IMR-90 (cell line): ENCODE results near the gene POR. TPM values are rescaled to one million over a fixed set of nuclear protein-coding genes. Genes with fewer than 3 reads are reported as not detected.

Experiments
- ATAC-seq: fragments of 200-7000 bp; cut with Tn5 transposase; 2 replicates; pipeline ENCODE4 v1.9.1; 2020; ENCODE audit warnings: low read depth, mild to moderate bottlenecking, moderate library complexity
- BruUV-seq: library from RNA; stranded (reverse); fragments of 400-500 nt; replicated peaks from 2 replicates; lab custom pipeline; 2021; lab: Mats Ljungman, UMichigan
- CTCF ChIA-PET: fragments of 300-600 bp; formaldehyde crosslinking; extraction: SDS; loops from one replicate; lab custom pipeline; 2021; ENCODE audit warnings: antibody characterized with exemption; lab: Yijun Ruan, JAX
- POLR2A ChIA-PET: fragments of 300-600 bp; sonication (Branson Sonifier 250); formaldehyde crosslinking; loops from one replicate; lab custom pipeline; 2022; ENCODE audit warnings: antibody characterized with exemption; ENCODE audit not compliant: unreplicated experiment; lab: Charles Lee
- DNase-seq: peaks from one replicate; pipeline ENCODE4 v3.0.0; 2013
- H2AFZ ChIP-seq: replicated peaks from 2 replicates; pipeline ENCODE3; 2013; ENCODE audit warnings: low read length, mild to moderate bottlenecking; ENCODE audit not compliant: poor library complexity
- H2AK5ac ChIP-seq: 2 replicates; pipeline ENCODE4 v1.6.1; 2013; ENCODE audit warnings: low read depth, low read length, inconsistent platforms
- H2AK9ac ChIP-seq: replicated peaks from 2 replicates; pipeline ENCODE3; 2013; ENCODE audit warnings: mild to moderate bottlenecking, low read depth, low read length, moderate library complexity; ENCODE audit not compliant: poor library complexity
- H2BK120ac ChIP-seq: 2 replicates; pipeline ENCODE4 v1.6.1; 2013; ENCODE audit warnings: low read depth, low read length, inconsistent platforms
- H2BK15ac ChIP-seq: 3 replicates; pipeline ENCODE4 v1.6.1; 2013; ENCODE audit warnings: low read depth, low read length, inconsistent platforms
- H2BK20ac ChIP-seq: 2 replicates; pipeline ENCODE4 v1.6.1; 2013; ENCODE audit warnings: low read depth, mild to moderate bottlenecking, inconsistent platforms, low read length, moderate library complexity
- H2BK5ac ChIP-seq: 2 replicates; pipeline ENCODE4 v1.6.1; 2013; ENCODE audit warnings: mild to moderate bottlenecking, low read depth, low read length, inconsistent platforms; ENCODE audit not compliant: poor library complexity, severe bottlenecking
- H3K14ac ChIP-seq: replicated peaks from 2 replicates; pipeline ENCODE4 v1.6.1; 2013; ENCODE audit warnings: low read depth, low read length, inconsistent platforms
- H3K18ac ChIP-seq: 2 replicates; pipeline ENCODE4 v1.6.1; 2013; ENCODE audit warnings: low read depth, low read length, control low read depth
- H3K23ac ChIP-seq: 2 replicates; pipeline ENCODE4 v1.6.1; 2013; ENCODE audit warnings: low read depth, low read length, inconsistent platforms
- H3K27ac ChIP-seq: 2 replicates; pipeline ENCODE4 v1.5.1; 2013; ENCODE audit warnings: mild to moderate bottlenecking, control low read depth, low read length; ENCODE audit not compliant: insufficient read depth
- H3K27me3 ChIP-seq: 2 replicates; pipeline ENCODE4 v1.6.1; 2013; ENCODE audit warnings: low read length; ENCODE audit not compliant: control insufficient read depth, insufficient read depth
- H3K36me3 ChIP-seq: 2 replicates; pipeline ENCODE4 v1.6.1; 2013; ENCODE audit warnings: low read length, mixed read lengths; ENCODE audit not compliant: control insufficient read depth, insufficient read depth
- H3K4ac ChIP-seq: 2 replicates; pipeline ENCODE4 v1.6.1; 2013; ENCODE audit warnings: low read depth, low read length, inconsistent platforms
- H3K4me1 ChIP-seq: 2 replicates; pipeline ENCODE4 v1.6.1; 2013; ENCODE audit warnings: low read length, mixed read lengths; ENCODE audit not compliant: control insufficient read depth, insufficient read depth
- H3K4me2 ChIP-seq: 2 replicates; pipeline ENCODE4 v1.6.1; 2013; ENCODE audit warnings: low read depth, mild to moderate bottlenecking, control low read depth, low read length, moderate library complexity
- H3K4me3 ChIP-seq: 2 replicates; pipeline ENCODE4 v1.5.1; 2013; ENCODE audit warnings: low read depth, mild to moderate bottlenecking, control low read depth, low read length, moderate library complexity; ENCODE audit not compliant: insufficient read depth
- H3K56ac ChIP-seq: 2 replicates; pipeline ENCODE4 v1.6.1; 2013; ENCODE audit warnings: low read length, inconsistent platforms; ENCODE audit not compliant: insufficient read depth; ENCODE audit errors: extremely low read depth
- H3K79me1 ChIP-seq, 2 experiments: 2 replicates each; pipeline ENCODE4 v1.6.1; 2013; ENCODE audit warnings: low read length in 2 of 2, inconsistent platforms in 1 of 2, low read depth in 1 of 2
- H3K9ac ChIP-seq: 2 replicates; pipeline ENCODE4 v1.6.1; 2013; ENCODE audit warnings: low read depth, low read length, control low read depth
- H3K9me1 ChIP-seq: 2 replicates; pipeline ENCODE4 v1.6.1; 2013; ENCODE audit warnings: low read length, inconsistent platforms; ENCODE audit not compliant: insufficient read depth
- H3K9me3 ChIP-seq: 2 replicates; pipeline ENCODE4 v1.6.1; 2013; ENCODE audit warnings: low read length; ENCODE audit not compliant: control insufficient read depth, insufficient read depth
- H4K20me1 ChIP-seq: 2 replicates; pipeline ENCODE4 v1.6.1; 2013; ENCODE audit warnings: low read length, inconsistent platforms; ENCODE audit not compliant: insufficient read depth
- H4K5ac ChIP-seq: 2 replicates; pipeline ENCODE4 v1.6.1; 2013; ENCODE audit warnings: mild to moderate bottlenecking, low read depth, low read length, control low read depth
- H4K8ac ChIP-seq, 2 experiments: 2 replicates each; pipeline ENCODE4 v1.6.1; 2013; ENCODE audit warnings: low read depth in 2 of 2, low read length in 2 of 2, control low read depth in 1 of 2, inconsistent platforms in 1 of 2
- H4K91ac ChIP-seq: 2 replicates; pipeline ENCODE4 v1.6.1; 2013; ENCODE audit warnings: low read depth, low read length, inconsistent platforms; ENCODE audit not compliant: insufficient read depth
- MAFK ChIP-seq: IDR thresholded peaks from 2 replicates; pipeline ENCODE4 v1.6.1; 2012; ENCODE audit warnings: low read depth, low read length, improper control_type of control experiment
- RCOR1 ChIP-seq: IDR thresholded peaks from 2 replicates; pipeline ENCODE4 v1.6.1; 2012; ENCODE audit warnings: mild to moderate bottlenecking, low read length, improper control_type of control experiment; ENCODE audit not compliant: insufficient replicate concordance
- WGBS, 2 experiments: methylation state at CpG; one replicate each; pipeline versions ENCODE4 v1.1.5 to v1.1.7; 2013; ENCODE audit warnings: missing lambda C conversion rate in 2 of 2; ENCODE audit not compliant: insufficient read length in 1 of 2; ENCODE audit errors: extremely low coverage in 2 of 2; 5-methylcytosine and 5-hydroxymethylcytosine counted together
- dilution Hi-C: fragments of 300-500 bp; cut with HindIII; formaldehyde crosslinking; loops from one replicate; pipeline ENCODE4 v1.14.3; 2018; ENCODE audit warnings: low sequenced_read_pairs; ENCODE audit not compliant: unreplicated experiment
- in situ Hi-C: fragments of 300-500 bp; cut with MboI; formaldehyde crosslinking; loops from 3 replicates; pipeline ENCODE4 v1.14.3; 2019; ENCODE audit warnings: low sequenced_read_pairs, inconsistent platforms, mixed read lengths
- intact Hi-C: fragments of 100-400 bp; cut with micrococcal nuclease; formaldehyde crosslinking; loops from 2 replicates; pipeline ENCODE4 v1.10.0; 2022
- polyA plus RNA-seq, 3 experiments: library from polyadenylated mRNA; depleted of rRNA; stranded (reverse); fragments of >200 nt; gene quantifications; 2 replicates each; pipeline ENCODE4 v1.2.3, GENCODE V29; 2012; ENCODE audit warnings: low replicate concordance in 1 of 3
- total RNA-seq: library from RNA; depleted of rRNA; stranded (reverse); fragments of >200 nt; gene quantifications from 2 replicates; pipeline ENCODE4 v1.2.3, GENCODE V29; 2012
- TF ChIP-seq, protein P1 (sequence below): conservative IDR thresholded peaks from 2 replicates; pipeline ENCODE4 v1.5.1; 2012; ENCODE audit warnings: mild to moderate bottlenecking, low read depth, low read length, improper control_type of control experiment
- TF ChIP-seq, protein P2 (sequence below): fragments of 150-350 bp; IDR thresholded peaks from 2 replicates; pipeline ENCODE4 v1.6.1; 2016; ENCODE audit warnings: low read depth, mild to moderate bottlenecking, low read length, moderate library complexity, borderline replicate concordance

Gene POR
- total and polyA plus RNA-seq, 2 of the 4 experiments (the other 2 are of a cell fraction), result 25.5 to 42.2 TPM

DNA sequence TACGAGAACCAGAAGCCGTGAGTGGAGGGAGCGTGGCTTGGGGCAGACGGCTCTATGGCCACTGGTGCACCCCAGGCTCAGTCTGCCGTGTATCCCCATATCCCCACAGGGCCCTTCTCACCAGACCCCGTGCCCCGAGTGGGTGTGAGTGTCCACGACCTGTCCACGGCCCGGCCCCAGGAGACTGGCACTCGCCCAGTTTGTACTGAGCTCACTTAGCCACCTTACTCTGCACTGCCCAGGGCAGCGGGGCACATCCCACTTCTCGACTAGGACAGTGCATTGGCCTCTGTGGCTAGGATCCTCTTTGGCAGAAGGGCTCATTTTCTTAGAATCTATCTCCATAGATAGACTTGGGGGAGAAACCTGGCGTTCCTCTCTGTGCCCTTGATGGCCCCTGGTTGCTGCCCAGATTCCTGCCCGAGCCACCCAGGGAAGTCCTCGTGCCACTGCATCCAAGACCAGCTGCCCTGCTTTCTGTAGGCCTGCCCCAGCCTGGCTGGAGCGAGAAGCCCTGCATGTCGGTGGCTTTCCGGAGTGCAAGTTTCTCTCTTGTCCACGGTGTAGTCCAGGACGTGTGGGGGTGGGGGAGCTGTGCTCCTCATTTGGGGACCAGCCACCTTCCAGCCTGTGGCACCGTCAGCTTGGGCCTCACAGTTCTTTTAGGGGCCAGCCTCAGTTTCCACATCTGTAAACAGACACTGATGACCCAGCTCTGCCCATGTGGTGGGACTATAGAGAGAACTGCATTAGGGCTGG is 67.5 kb downstream of the POR start:
- H2AK5ac ChIP-seq, result no peak overlapping the region
- H3K18ac ChIP-seq, result no peak overlapping the region
- no peak overlapping the region for H3K56ac ChIP-seq
- no TSS peak for BruUV-seq
- H3K4ac ChIP-seq, result no peak overlapping the region
- H4K5ac ChIP-seq, result no peak overlapping the region
- TF ChIP-seq RCOR1, result no peak
- TF ChIP-seq, protein P1, sequence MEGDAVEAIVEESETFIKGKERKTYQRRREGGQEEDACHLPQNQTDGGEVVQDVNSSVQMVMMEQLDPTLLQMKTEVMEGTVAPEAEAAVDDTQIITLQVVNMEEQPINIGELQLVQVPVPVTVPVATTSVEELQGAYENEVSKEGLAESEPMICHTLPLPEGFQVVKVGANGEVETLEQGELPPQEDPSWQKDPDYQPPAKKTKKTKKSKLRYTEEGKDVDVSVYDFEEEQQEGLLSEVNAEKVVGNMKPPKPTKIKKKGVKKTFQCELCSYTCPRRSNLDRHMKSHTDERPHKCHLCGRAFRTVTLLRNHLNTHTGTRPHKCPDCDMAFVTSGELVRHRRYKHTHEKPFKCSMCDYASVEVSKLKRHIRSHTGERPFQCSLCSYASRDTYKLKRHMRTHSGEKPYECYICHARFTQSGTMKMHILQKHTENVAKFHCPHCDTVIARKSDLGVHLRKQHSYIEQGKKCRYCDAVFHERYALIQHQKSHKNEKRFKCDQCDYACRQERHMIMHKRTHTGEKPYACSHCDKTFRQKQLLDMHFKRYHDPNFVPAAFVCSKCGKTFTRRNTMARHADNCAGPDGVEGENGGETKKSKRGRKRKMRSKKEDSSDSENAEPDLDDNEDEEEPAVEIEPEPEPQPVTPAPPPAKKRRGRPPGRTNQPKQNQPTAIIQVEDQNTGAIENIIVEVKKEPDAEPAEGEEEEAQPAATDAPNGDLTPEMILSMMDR, result no peak
- TF ChIP-seq, protein P2, sequence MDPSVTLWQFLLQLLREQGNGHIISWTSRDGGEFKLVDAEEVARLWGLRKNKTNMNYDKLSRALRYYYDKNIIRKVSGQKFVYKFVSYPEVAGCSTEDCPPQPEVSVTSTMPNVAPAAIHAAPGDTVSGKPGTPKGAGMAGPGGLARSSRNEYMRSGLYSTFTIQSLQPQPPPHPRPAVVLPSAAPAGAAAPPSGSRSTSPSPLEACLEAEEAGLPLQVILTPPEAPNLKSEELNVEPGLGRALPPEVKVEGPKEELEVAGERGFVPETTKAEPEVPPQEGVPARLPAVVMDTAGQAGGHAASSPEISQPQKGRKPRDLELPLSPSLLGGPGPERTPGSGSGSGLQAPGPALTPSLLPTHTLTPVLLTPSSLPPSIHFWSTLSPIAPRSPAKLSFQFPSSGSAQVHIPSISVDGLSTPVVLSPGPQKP, result no peak
- TF ChIP-seq MAFK, result no peak
- H3K27ac ChIP-seq, result no peak overlapping the region
- H4K91ac ChIP-seq, result no peak overlapping the region
- H3K4me2 ChIP-seq, result no peak overlapping the region
- no peak for DNase-seq
- H3K14ac ChIP-seq, result no peak overlapping the region
- H2BK15ac ChIP-seq, result no peak overlapping the region
- ChIA-PET CTCF (no interaction called here), POLR2A (no interaction called here)
- no peak overlapping the region for H4K8ac ChIP-seq
- H3K9ac ChIP-seq, result no peak overlapping the region
- H4K20me1 ChIP-seq, result no peaks in the 10 kb centered on the region; the same call in 1 of the 2 replicates
- WGBS, 2 experiments, result 90% methylated on average over 10 of the region's 22 CpGs; no CpG with 5 or more reads in 1 of the 2 experiments
- no peaks in the 10 kb centered on the region for H3K27me3 ChIP-seq
- H2AFZ ChIP-seq, result no peak overlapping the region
- H2AK9ac ChIP-seq, result no peak overlapping the region
- in situ Hi-C loops (no loop called here), intact Hi-C loops (no loop called here), dilution Hi-C loops (no loop called here)
- no peak overlapping the region for H3K4me3 ChIP-seq
- no peak overlapping the region for H2BK120ac ChIP-seq
- no peaks in the 10 kb centered on the region for H3K79me1 ChIP-seq
- H3K9me1 ChIP-seq, result no peaks in the 10 kb centered on the region
- no peak for ATAC-seq
- H3K4me1 ChIP-seq, result no peaks in the 10 kb centered on the region
- H2BK20ac ChIP-seq, result no peak overlapping the region
- no peak overlapping the region for H2BK5ac ChIP-seq
- H3K23ac ChIP-seq, result no peak overlapping the region
- no peaks in the 10 kb centered on the region for H3K9me3 ChIP-seq
- peaks cover 70% of the 10 kb centered on the region for H3K36me3 ChIP-seq
